HEK293 (cell line): ENCODE results near the gene LEFTY1.

Experiments used
- CTCF ChIA-PET: fragments of 350-600 bp; formaldehyde crosslinking; extraction: SDS; loops from one replicate; lab custom pipeline; 2021; ENCODE audit warnings: antibody characterized with exemption; lab: Yijun Ruan, JAX
- POLR2A ChIA-PET: fragments of 300-600 bp; formaldehyde crosslinking; extraction: SDS; loops from one replicate; lab custom pipeline; 2020; ENCODE audit warnings: antibody characterized with exemption, inconsistent platforms; lab: Yijun Ruan, JAX
- H3K27ac ChIP-seq: fragments of 200-500 bp; sonication (Bioruptor generic); 2 replicates; pipeline ENCODE4 v1.5.1; 2014; ENCODE audit warnings: low read depth, low read length, control low read depth, inconsistent platforms; ENCODE audit errors: extremely low read depth
- H3K36me3 ChIP-seq, 2 experiments: fragments of 200-500 bp in 1 of 2; sonication (Bioruptor generic) in 1 of 2; 1 replicate in 1 of 2; 2 replicates in 1 of 2; pipeline ENCODE4 v1.5.1; 2014 to 2017; ENCODE audit warnings: inconsistent platforms in 2 of 2, low read length in 2 of 2; ENCODE audit not compliant: control insufficient read depth in 2 of 2, insufficient read depth in 1 of 2
- H3K4me1 ChIP-seq: fragments of 200-500 bp; sonication (Bioruptor generic); 2 replicates; pipeline ENCODE4 v1.5.1; 2014; ENCODE audit warnings: mild to moderate bottlenecking, low read length, inconsistent platforms; ENCODE audit not compliant: control insufficient read depth, insufficient read depth
- H3K4me3 ChIP-seq: 2 replicates; pipeline ENCODE4 v1.5.1; 2011; ENCODE audit warnings: low read depth, mild to moderate bottlenecking, control low read depth, low read length, moderate library complexity
- H3K9me3 ChIP-seq: fragments of 200-500 bp; sonication (Bioruptor generic); 2 replicates; pipeline ENCODE4 v1.5.1; 2014; ENCODE audit warnings: low read depth, low read length, inconsistent platforms; ENCODE audit not compliant: control insufficient read depth, insufficient read depth
- GLI4 ChIP-seq: fragments of 450-650 bp; formaldehyde crosslinking; IDR thresholded peaks from 2 replicates; pipeline ENCODE4 v1.5.1; 2016; ENCODE audit warnings: missing biosample characterization, missing genetic modification characterization
- KLF10 ChIP-seq: fragments of 450-650 bp; IDR thresholded peaks from 2 replicates; pipeline ENCODE4 v1.5.1; 2018; ENCODE audit warnings: missing biosample characterization, mild to moderate bottlenecking, missing genetic modification characterization
- ZIC2 ChIP-seq: fragments of 450-650 bp; formaldehyde crosslinking; IDR thresholded peaks from 2 replicates; pipeline ENCODE4 v1.5.1; 2016; ENCODE audit warnings: missing biosample characterization, missing genetic modification characterization
- ZNF2 ChIP-seq: fragments of 450-650 bp; formaldehyde crosslinking; IDR thresholded peaks from 2 replicates; pipeline ENCODE4 v1.5.1; 2016; ENCODE audit warnings: missing biosample characterization, missing genetic modification characterization
- ZNF202 ChIP-seq: fragments of 450-650 bp; formaldehyde crosslinking; IDR thresholded peaks from 2 replicates; pipeline ENCODE4 v1.5.1; 2016; ENCODE audit warnings: missing biosample characterization, missing genetic modification characterization, borderline replicate concordance
- ZNF660 ChIP-seq: fragments of 450-650 bp; IDR thresholded peaks from 2 replicates; pipeline ENCODE4 v1.5.1; 2018; ENCODE audit warnings: missing biosample characterization, mild to moderate bottlenecking, missing genetic modification characterization
- TF ChIP-seq, protein P1 (sequence below): fragments of 450-650 bp; formaldehyde crosslinking; IDR thresholded peaks from 2 replicates; pipeline ENCODE4 v1.5.1; 2017; ENCODE audit warnings: missing biosample characterization, mild to moderate bottlenecking, missing genetic modification characterization, moderate library complexity
- TF ChIP-seq, protein P2 (sequence below): fragments of 450-650 bp; formaldehyde crosslinking; optimal IDR thresholded peaks from 2 replicates; pipeline ENCODE3; 2016; ENCODE audit warnings: missing biosample characterization, mild to moderate bottlenecking, missing genetic modification characterization
- TF ChIP-seq, protein P3 (sequence below): fragments of 450-650 bp; formaldehyde crosslinking; IDR thresholded peaks from 2 replicates; pipeline ENCODE4 v1.5.1; 2017; ENCODE audit warnings: missing biosample characterization, missing genetic modification characterization
- TF ChIP-seq, protein P4 (sequence below): fragments of 450-650 bp; formaldehyde crosslinking; IDR thresholded peaks from 2 replicates; pipeline ENCODE4 v1.5.1; 2016; ENCODE audit warnings: missing biosample characterization, missing genetic modification characterization

The LEFTY1 gene

DNA sequence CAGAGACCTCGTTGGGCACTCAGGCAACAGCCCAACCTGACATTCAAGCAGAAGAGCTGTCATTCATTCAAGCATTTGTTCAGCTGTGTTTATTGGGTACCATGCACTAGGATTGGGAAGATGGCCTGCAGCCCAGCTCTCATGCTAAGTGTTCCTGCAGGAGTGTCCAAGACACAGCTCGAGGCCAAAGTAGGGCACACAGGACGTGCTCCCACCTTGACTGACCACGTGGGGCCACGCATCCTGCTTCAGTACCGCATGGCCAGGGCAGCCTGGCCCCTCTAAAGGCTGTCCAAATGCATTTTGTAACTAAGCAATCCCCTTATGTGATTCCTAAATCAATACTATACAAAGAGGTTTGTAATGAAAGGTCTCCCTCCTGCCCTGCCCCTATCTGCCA lies 25.4 kb upstream of the LEFTY1 start:
- Histone ChIP-seq H3K9me3 (no peaks in the 10 kb centered on the region), H3K4me1 (no peaks in the 10 kb centered on the region), H3K27ac (no peak overlapping the region), H3K4me3 (no peak overlapping the region), H3K36me3 (peaks cover 15 to 38% of the 10 kb centered on the region in 2 experiments)
- CTCF ChIA-PET = interaction anchor here (0.6 to 9.1 kb wide), 6 partner anchors 10 to 438 kb away, joined by 3 to 84 read pairs (median 4); partner anchors contain the start of gene TMEM63A
- TF ChIP-seq GLI4 (tag by site-specific recombination) = no peak
- TF ChIP-seq, protein P1, sequence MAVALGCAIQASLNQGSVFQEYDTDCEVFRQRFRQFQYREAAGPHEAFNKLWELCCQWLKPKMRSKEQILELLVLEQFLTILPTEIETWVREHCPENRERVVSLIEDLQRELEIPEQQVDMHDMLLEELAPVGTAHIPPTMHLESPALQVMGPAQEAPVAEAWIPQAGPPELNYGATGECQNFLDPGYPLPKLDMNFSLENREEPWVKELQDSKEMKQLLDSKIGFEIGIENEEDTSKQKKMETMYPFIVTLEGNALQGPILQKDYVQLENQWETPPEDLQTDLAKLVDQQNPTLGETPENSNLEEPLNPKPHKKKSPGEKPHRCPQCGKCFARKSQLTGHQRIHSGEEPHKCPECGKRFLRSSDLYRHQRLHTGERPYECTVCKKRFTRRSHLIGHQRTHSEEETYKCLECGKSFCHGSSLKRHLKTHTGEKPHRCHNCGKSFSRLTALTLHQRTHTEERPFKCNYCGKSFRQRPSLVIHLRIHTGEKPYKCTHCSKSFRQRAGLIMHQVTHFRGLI = peak; percentile 87
- POLR2A ChIA-PET = interaction anchor here (2.1 kb wide), 1 partner anchor 10 kb away, joined by 9 read pairs; the partner anchor contains the start of gene PYCR2

DNA sequence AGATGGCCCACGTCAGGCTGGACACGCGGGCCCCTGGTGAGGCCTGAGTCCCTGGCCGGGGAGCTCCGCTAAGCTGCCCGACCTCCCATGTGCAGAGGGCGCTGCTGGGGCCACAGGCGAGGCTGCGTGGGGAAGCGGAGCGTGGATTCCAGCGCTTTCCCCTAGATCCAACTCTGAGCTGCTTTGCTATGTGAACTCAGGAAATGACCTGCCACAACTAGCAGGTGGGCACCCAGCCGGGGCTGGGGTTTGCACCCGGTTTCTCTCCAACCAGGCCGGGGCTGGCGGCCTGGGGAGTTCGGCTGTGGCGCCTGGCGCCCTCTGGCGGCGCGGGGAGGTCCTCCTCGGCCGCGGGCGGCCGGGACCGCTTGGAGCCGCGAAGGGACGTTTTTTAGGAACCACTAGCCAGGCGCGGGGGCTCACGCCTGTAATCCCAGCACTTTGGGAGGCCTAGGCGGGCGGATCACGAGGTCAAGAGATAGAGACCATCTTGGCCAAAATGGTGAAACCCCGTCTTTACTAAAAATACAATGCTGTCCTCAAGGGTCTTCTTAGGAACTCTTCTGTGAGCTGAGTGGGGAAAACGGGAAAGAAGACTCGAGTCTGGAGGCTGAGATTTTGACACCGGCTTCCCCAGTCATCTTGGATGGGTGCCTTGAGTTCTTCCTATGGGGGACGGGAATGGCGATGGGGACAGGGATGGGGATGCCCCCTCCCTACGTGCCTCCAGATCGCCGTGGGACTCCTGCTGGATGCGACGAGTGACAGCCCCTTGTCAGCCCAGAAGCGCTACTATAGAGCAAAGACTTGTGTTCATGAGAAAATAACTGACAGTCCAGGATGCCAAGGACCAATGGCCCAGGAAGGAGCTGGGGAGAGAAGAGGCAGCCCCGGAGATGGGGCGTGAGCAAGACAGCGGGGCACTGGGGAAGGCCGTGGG lies 22.5 kb upstream of the LEFTY1 start:
- H3K27ac ChIP-seq = no peak overlapping the region
- ChIA-PET CTCF (interaction anchor here (0.5 to 9.1 kb wide), 39 partner anchors 8 to 1473 kb away, joined by 3 to 84 read pairs (median 3); partner anchors contain the start of genes PYCR2, SRP9 and TMEM63A), POLR2A (interaction anchor here (0.6 to 2.8 kb wide), 4 partner anchors 12 to 134 kb away, joined by 3 to 10 read pairs (median 5); partner anchors contain the start of genes PYCR2 and SRP9)
- no peak overlapping the region for H3K4me3 ChIP-seq
- TF ChIP-seq, protein P2, sequence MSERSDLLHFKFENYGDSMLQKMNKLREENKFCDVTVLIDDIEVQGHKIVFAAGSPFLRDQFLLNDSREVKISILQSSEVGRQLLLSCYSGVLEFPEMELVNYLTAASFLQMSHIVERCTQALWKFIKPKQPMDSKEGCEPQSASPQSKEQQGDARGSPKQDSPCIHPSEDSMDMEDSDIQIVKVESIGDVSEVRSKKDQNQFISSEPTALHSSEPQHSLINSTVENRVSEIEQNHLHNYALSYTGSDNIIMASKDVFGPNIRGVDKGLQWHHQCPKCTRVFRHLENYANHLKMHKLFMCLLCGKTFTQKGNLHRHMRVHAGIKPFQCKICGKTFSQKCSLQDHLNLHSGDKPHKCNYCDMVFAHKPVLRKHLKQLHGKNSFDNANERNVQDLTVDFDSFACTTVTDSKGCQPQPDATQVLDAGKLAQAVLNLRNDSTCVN (tag by site-specific recombination) = peak; percentile 12
- 0 out of 2 replicates have a peak, but pooled peaks have one; percentile 49 for TF ChIP-seq ZNF660 (tag by site-specific recombination)
- 0 out of 2 replicates have a peak, but pooled peaks have one; percentile 36 for TF ChIP-seq ZNF202 (tag by site-specific recombination)
- peak; percentile 55; the same call in 1 of the 2 replicates for TF ChIP-seq ZNF2 (tag by site-specific recombination)
- no peak for TF ChIP-seq KLF10 (tag by site-specific recombination)
- TF ChIP-seq, protein P3, sequence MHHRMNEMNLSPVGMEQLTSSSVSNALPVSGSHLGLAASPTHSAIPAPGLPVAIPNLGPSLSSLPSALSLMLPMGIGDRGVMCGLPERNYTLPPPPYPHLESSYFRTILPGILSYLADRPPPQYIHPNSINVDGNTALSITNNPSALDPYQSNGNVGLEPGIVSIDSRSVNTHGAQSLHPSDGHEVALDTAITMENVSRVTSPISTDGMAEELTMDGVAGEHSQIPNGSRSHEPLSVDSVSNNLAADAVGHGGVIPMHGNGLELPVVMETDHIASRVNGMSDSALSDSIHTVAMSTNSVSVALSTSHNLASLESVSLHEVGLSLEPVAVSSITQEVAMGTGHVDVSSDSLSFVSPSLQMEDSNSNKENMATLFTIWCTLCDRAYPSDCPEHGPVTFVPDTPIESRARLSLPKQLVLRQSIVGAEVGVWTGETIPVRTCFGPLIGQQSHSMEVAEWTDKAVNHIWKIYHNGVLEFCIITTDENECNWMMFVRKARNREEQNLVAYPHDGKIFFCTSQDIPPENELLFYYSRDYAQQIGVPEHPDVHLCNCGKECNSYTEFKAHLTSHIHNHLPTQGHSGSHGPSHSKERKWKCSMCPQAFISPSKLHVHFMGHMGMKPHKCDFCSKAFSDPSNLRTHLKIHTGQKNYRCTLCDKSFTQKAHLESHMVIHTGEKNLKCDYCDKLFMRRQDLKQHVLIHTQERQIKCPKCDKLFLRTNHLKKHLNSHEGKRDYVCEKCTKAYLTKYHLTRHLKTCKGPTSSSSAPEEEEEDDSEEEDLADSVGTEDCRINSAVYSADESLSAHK (tag by site-specific recombination) = no peak
- 0 out of 2 replicates have a peak, but pooled peaks have one; percentile 6 for TF ChIP-seq ZIC2 (tag by site-specific recombination)
- TF ChIP-seq, protein P4, sequence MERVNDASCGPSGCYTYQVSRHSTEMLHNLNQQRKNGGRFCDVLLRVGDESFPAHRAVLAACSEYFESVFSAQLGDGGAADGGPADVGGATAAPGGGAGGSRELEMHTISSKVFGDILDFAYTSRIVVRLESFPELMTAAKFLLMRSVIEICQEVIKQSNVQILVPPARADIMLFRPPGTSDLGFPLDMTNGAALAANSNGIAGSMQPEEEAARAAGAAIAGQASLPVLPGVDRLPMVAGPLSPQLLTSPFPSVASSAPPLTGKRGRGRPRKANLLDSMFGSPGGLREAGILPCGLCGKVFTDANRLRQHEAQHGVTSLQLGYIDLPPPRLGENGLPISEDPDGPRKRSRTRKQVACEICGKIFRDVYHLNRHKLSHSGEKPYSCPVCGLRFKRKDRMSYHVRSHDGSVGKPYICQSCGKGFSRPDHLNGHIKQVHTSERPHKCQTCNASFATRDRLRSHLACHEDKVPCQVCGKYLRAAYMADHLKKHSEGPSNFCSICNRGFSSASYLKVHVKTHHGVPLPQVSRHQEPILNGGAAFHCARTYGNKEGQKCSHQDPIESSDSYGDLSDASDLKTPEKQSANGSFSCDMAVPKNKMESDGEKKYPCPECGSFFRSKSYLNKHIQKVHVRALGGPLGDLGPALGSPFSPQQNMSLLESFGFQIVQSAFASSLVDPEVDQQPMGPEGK (tag by site-specific recombination) = 0 out of 2 replicates have a peak, but pooled peaks have one; percentile 14
- H3K9me3 ChIP-seq = no peaks in the 10 kb centered on the region
- H3K4me1 ChIP-seq = no peaks in the 10 kb centered on the region
- H3K36me3 ChIP-seq = peaks cover 0 to 10% of the 10 kb centered on the region in 2 experiments; a peak in 1 of 3 replicates
